ENCODE measurements around the gene DIP2C.
"Not testable (repeated sequence)": the region's sequence is repeated elsewhere in the genome, so short reads cannot be mapped to it uniquely, and the experiment has no call there.

DIP2C gene

GRCh38 chr10:310371-310770, 379.1 kb downstream of the DIP2C start:
- DNase-seq = no peak

- no peak for DNase-seq
Measured at GRCh38 chr10:308572-309085, 380.8 kb downstream of the DIP2C start.

GRCh38 chr10:308101-308500, 381.4 kb downstream of the DIP2C start:
- DNase-seq = no peak

- no peak for DNase-seq
Measured at GRCh38 chr10:307659-308058, 381.8 kb downstream of the DIP2C start.

GRCh38 chr10:306675-307185, 382.7 kb downstream of the DIP2C start:
- DNase-seq = no peak

GRCh38 chr10:306007-306674, 383.3 kb downstream of the DIP2C start:
- no peak for DNase-seq

GRCh38 chr10:305034-305433, 384.4 kb downstream of the DIP2C start:
- no peak for DNase-seq

- no peak for DNase-seq
Measured at GRCh38 chr10:301536-301935, 387.9 kb downstream of the DIP2C start.

GRCh38 chr10:300580-300979, 388.9 kb downstream of the DIP2C start:
- not testable (repeated sequence) for DNase-seq

GRCh38 chr10:299969-300368, 389.5 kb downstream of the DIP2C start:
- no peak for DNase-seq

- no peak for DNase-seq
Measured at GRCh38 chr10:299512-299911, 390.0 kb downstream of the DIP2C start.

- DNase-seq = no peak
Measured at GRCh38 chr10:298033-298432, 391.4 kb downstream of the DIP2C start.

- DNase-seq = no peak
Measured at GRCh38 chr10:297567-297966, 391.9 kb downstream of the DIP2C start.

GRCh38 chr10:293636-294035, 395.8 kb downstream of the DIP2C start:
- DNase-seq = no peak

GRCh38 chr10:290026-290725, 399.3 kb downstream of the DIP2C start:
- DNase-seq = no peak

- no peak for DNase-seq
Measured at GRCh38 chr10:289581-289980, 399.9 kb downstream of the DIP2C start.

GRCh38 chr10:288316-289200, 400.9 kb downstream of the DIP2C start:
- no peak for DNase-seq

GRCh38 chr10:287814-288213, 401.7 kb downstream of the DIP2C start:
- DNase-seq = no peak

GRCh38 chr10:287026-287709, 402.3 kb downstream of the DIP2C start:
- no peak for DNase-seq

- DNase-seq = no peak
Measured at GRCh38 chr10:285216-285615, 404.3 kb downstream of the DIP2C start.

GRCh38 chr10:283916-284356, 405.5 kb downstream of the DIP2C start:
- DNase-seq = no peak

- DNase-seq = no peak
Measured at GRCh38 chr10:283140-283479, 406.4 kb downstream of the DIP2C start.
